SK-N-SH (cell line): ENCODE measurements around the gene NEURL1. TPM values are rescaled to one million over a fixed set of nuclear protein-coding genes. Genes with fewer than 3 reads are reported as not detected.

ENCODE experiments used
- CTCF ChIA-PET: fragments of 300-600, 350-600 bp; formaldehyde crosslinking; extraction: SDS; loops from one replicate; lab custom pipeline; 2021; lab: Yijun Ruan, JAX
- POLR2A ChIA-PET: fragments of 350-600 bp; sonication (Branson Sonifier 250); formaldehyde crosslinking; extraction: SDS; loops from one replicate; lab custom pipeline; 2020; ENCODE audit warnings: antibody characterized with exemption, inconsistent platforms; lab: Yijun Ruan, JAX
- DNase-seq: peaks from one replicate; pipeline ENCODE4 v3.0.0; 2012
- H2AFZ ChIP-seq: fragments of 200-600 bp; sonication (generic); 2 replicates; pipeline ENCODE4 v1.8.1; 2016; ENCODE audit warnings: antibody characterized with exemption, mild to moderate bottlenecking, low read depth
- H3F3A ChIP-seq: fragments of 200-600 bp; sonication (generic); replicated peaks from 2 replicates; pipeline ENCODE3; 2016; ENCODE audit warnings: antibody characterized with exemption, mild to moderate bottlenecking; ENCODE audit not compliant: insufficient read depth
- H3K27ac ChIP-seq, 2 experiments: fragments of 200-500 bp in 1 of 2; fragments of 200-600 bp in 1 of 2; sonication (Bioruptor generic) in 1 of 2; sonication (generic), shearing (Covaris generic) in 1 of 2; 2 replicates each; pipeline versions ENCODE4 v1.5.1 to v1.6.1; 2014 to 2016; ENCODE audit warnings: low read depth in 2 of 2, inconsistent platforms in 1 of 2, low read length in 1 of 2, mild to moderate bottlenecking in 1 of 2, mixed read lengths in 1 of 2
- H3K27me3 ChIP-seq: fragments of 200-600 bp; sonication (generic), shearing (Covaris generic); 2 replicates; pipeline ENCODE4 v1.6.1; 2016; ENCODE audit warnings: mixed run types; ENCODE audit not compliant: insufficient read depth
- H3K36me3 ChIP-seq, 2 experiments: fragments of 200-500 bp in 1 of 2; fragments of 200-600 bp in 1 of 2; sonication (Bioruptor generic) in 1 of 2; sonication (generic) in 1 of 2; replicated peaks in 1 of 2; 2 replicates each; pipeline versions ENCODE3 to v1.5.1; 2014 to 2016; ENCODE audit warnings: low read length in 1 of 2, mild to moderate bottlenecking in 1 of 2; ENCODE audit not compliant: insufficient read depth in 2 of 2, control insufficient read depth in 1 of 2
- H3K4me1 ChIP-seq, 2 experiments: fragments of 200-500 bp in 1 of 2; fragments of 200-600 bp in 1 of 2; sonication (Bioruptor generic) in 1 of 2; sonication (generic), shearing (Covaris generic) in 1 of 2; 2 replicates each; pipeline versions ENCODE4 v1.5.1 to v1.6.1; 2014 to 2016; ENCODE audit warnings: low read depth in 1 of 2, low read length in 1 of 2, mixed run types in 1 of 2; ENCODE audit not compliant: insufficient read depth in 2 of 2, control insufficient read depth in 1 of 2
- H3K4me2 ChIP-seq: fragments of 200-600 bp; sonication (generic), shearing (Covaris generic); 2 replicates; pipeline ENCODE4 v1.6.1; 2017; ENCODE audit warnings: mixed run types
- H3K4me3 ChIP-seq, 2 experiments: fragments of 200-500 bp in 1 of 2; fragments of 200-600 bp in 1 of 2; sonication (Bioruptor generic) in 1 of 2; sonication (generic), shearing (Covaris generic) in 1 of 2; 2 replicates each; pipeline versions ENCODE4 v1.5.1 to v1.8.1; 2014 to 2016; ENCODE audit warnings: low read depth in 2 of 2, inconsistent platforms in 1 of 2, low read length in 1 of 2, mild to moderate bottlenecking in 1 of 2, mixed read lengths in 1 of 2, moderate library complexity in 1 of 2
- H3K79me2 ChIP-seq: fragments of 200-600 bp; sonication (generic); 2 replicates; pipeline ENCODE4 v1.8.1; 2017; ENCODE audit warnings: mild to moderate bottlenecking; ENCODE audit not compliant: insufficient read depth
- H3K9ac ChIP-seq: fragments of 200-600 bp; sonication (generic); 2 replicates; pipeline ENCODE4 v1.6.1; 2017; ENCODE audit warnings: mixed run types
- H3K9me2 ChIP-seq: fragments of 200-600 bp; sonication (generic); 2 replicates; pipeline ENCODE4 v1.6.1; 2017; ENCODE audit warnings: mixed run types
- H3K9me3 ChIP-seq: fragments of 200-600 bp; sonication (generic); 2 replicates; pipeline ENCODE4 v1.6.1; 2017; ENCODE audit warnings: mixed run types, mild to moderate bottlenecking, moderate library complexity
- H4K20me1 ChIP-seq: fragments of 200-600 bp; sonication (generic); 2 replicates; pipeline ENCODE4 v1.6.1; 2017; ENCODE audit warnings: mild to moderate bottlenecking, mixed run types; ENCODE audit not compliant: insufficient read depth
- CTCF ChIP-seq: fragments of 200-600 bp; sonication (generic); IDR thresholded peaks from 2 replicates; pipeline ENCODE4 v1.6.1; 2017; ENCODE audit warnings: antibody characterized with exemption, mild to moderate bottlenecking, moderate library complexity
- GATA2 ChIP-seq: sonication (generic); formaldehyde crosslinking; IDR thresholded peaks from 2 replicates; pipeline ENCODE4 v1.5.0; 2020; ENCODE audit warnings: mild to moderate bottlenecking, missing genetic modification reagents
- MAX ChIP-seq: IDR thresholded peaks from 2 replicates; pipeline ENCODE4 v1.4.0; 2012; ENCODE audit warnings: low read depth
- REST ChIP-seq: IDR thresholded peaks from 2 replicates; pipeline ENCODE4 v1.6.1; 2012; ENCODE audit warnings: mild to moderate bottlenecking, low read depth, low read length, moderate library complexity
- RFX5 ChIP-seq: IDR thresholded peaks from 2 replicates; pipeline ENCODE4 v1.6.1; 2012; ENCODE audit warnings: mild to moderate bottlenecking, improper control_type of control experiment, low read length
- USF2 ChIP-seq: fragments of 150-350 bp; IDR thresholded peaks from 2 replicates; pipeline ENCODE4 v1.6.1; 2017; ENCODE audit warnings: antibody characterized with exemption, low read length, low read depth, borderline replicate concordance
- WGBS: methylation state at CpG from one replicate; pipeline ENCODE4 v1.1.6; 2017; ENCODE audit warnings: low lambda C conversion rate; 5-methylcytosine and 5-hydroxymethylcytosine counted together
- polyA plus RNA-seq, 3 experiments: library from polyadenylated mRNA; depleted of rRNA; stranded (reverse); fragments of >200 nt; gene quantifications; 2 replicates each; pipeline ENCODE4 v1.2.3, GENCODE V29; 2012

Gene NEURL1
- polyA plus RNA-seq, 1 of the 3 experiments (the other 2 are of a cell fraction), result 0.05 TPM

- TF ChIP-seq REST (no peak), GATA2 (CRISPR knock-in tag) (no peak), CTCF (no peak), USF2 (no peak), MAX (no peak)
These were observed 88.0 kb downstream of the NEURL1 start (continued) for GRCh38 chr10:103581499-103581898.

GRCh38 chr10:103582331-103583123, 89.0 kb downstream of the NEURL1 start:
- H3K27ac ChIP-seq, result no peak overlapping the region
- H4K20me1 ChIP-seq, result no peaks in the 10 kb centered on the region
- no peak for TF ChIP-seq RFX5
- no peak overlapping the region for H3K4me3 ChIP-seq
- 86% methylated on average over 13 of the region's 13 CpGs for WGBS
- H3K4me1 ChIP-seq, result peaks cover 0 to 15% of the 10 kb centered on the region in 2 experiments; a peak in 1 of 4 replicates
- no peaks in the 10 kb centered on the region for H3F3A ChIP-seq
- H3K79me2 ChIP-seq, result no peaks in the 10 kb centered on the region
- ChIA-PET POLR2A (no interaction called here), CTCF (interaction anchor here (1.0 to 7.4 kb wide), 7 partner anchors 10 to 104 kb away, joined by 3 to 51 read pairs (median 8); no protein-coding TSS in a partner anchor)
- H3K27me3 ChIP-seq, result no peaks in the 10 kb centered on the region; the same call in 1 of the 2 replicates
- no peak overlapping the region for H3K4me2 ChIP-seq
- H3K9ac ChIP-seq, result no peak overlapping the region
- no peaks in the 10 kb centered on the region for H3K9me3 ChIP-seq
- H3K9me2 ChIP-seq, result no peaks in the 10 kb centered on the region
- no peak overlapping the region for H2AFZ ChIP-seq
- H3K36me3 ChIP-seq, result no peaks in the 10 kb centered on the region
- DNase-seq, result no peak
